SK-N-SH (cell line): Measurements from ENCODE around the gene MED29. TPM values are rescaled to one million over a fixed set of nuclear protein-coding genes. Genes with fewer than 3 reads are reported as not detected.

Source experiments
- CTCF ChIA-PET: fragments of 300-600, 350-600 bp; formaldehyde crosslinking; extraction: SDS; loops from one replicate; lab custom pipeline; 2021; lab: Yijun Ruan, JAX
- POLR2A ChIA-PET: fragments of 350-600 bp; sonication (Branson Sonifier 250); formaldehyde crosslinking; extraction: SDS; loops from one replicate; lab custom pipeline; 2020; ENCODE audit warnings: antibody characterized with exemption, inconsistent platforms; lab: Yijun Ruan, JAX
- DNase-seq: peaks from one replicate; pipeline ENCODE4 v3.0.0; 2012
- H2AFZ ChIP-seq: fragments of 200-600 bp; sonication (generic); 2 replicates; pipeline ENCODE4 v1.8.1; 2016; ENCODE audit warnings: antibody characterized with exemption, mild to moderate bottlenecking, low read depth
- H3F3A ChIP-seq: fragments of 200-600 bp; sonication (generic); replicated peaks from 2 replicates; pipeline ENCODE3; 2016; ENCODE audit warnings: antibody characterized with exemption, mild to moderate bottlenecking; ENCODE audit not compliant: insufficient read depth
- H3K27ac ChIP-seq, 2 experiments: fragments of 200-500 bp in 1 of 2; fragments of 200-600 bp in 1 of 2; sonication (Bioruptor generic) in 1 of 2; sonication (generic), shearing (Covaris generic) in 1 of 2; 2 replicates each; pipeline versions ENCODE4 v1.5.1 to v1.6.1; 2014 to 2016; ENCODE audit warnings: low read depth in 2 of 2, inconsistent platforms in 1 of 2, low read length in 1 of 2, mild to moderate bottlenecking in 1 of 2, mixed read lengths in 1 of 2
- H3K27me3 ChIP-seq: fragments of 200-600 bp; sonication (generic), shearing (Covaris generic); 2 replicates; pipeline ENCODE4 v1.6.1; 2016; ENCODE audit warnings: mixed run types; ENCODE audit not compliant: insufficient read depth
- H3K36me3 ChIP-seq, 2 experiments: fragments of 200-500 bp in 1 of 2; fragments of 200-600 bp in 1 of 2; sonication (Bioruptor generic) in 1 of 2; sonication (generic) in 1 of 2; replicated peaks in 1 of 2; 2 replicates each; pipeline versions ENCODE3 to v1.5.1; 2014 to 2016; ENCODE audit warnings: low read length in 1 of 2, mild to moderate bottlenecking in 1 of 2; ENCODE audit not compliant: insufficient read depth in 2 of 2, control insufficient read depth in 1 of 2
- H3K4me1 ChIP-seq, 2 experiments: fragments of 200-500 bp in 1 of 2; fragments of 200-600 bp in 1 of 2; sonication (Bioruptor generic) in 1 of 2; sonication (generic), shearing (Covaris generic) in 1 of 2; 2 replicates each; pipeline versions ENCODE4 v1.5.1 to v1.6.1; 2014 to 2016; ENCODE audit warnings: low read depth in 1 of 2, low read length in 1 of 2, mixed run types in 1 of 2; ENCODE audit not compliant: insufficient read depth in 2 of 2, control insufficient read depth in 1 of 2
- H3K4me2 ChIP-seq: fragments of 200-600 bp; sonication (generic), shearing (Covaris generic); 2 replicates; pipeline ENCODE4 v1.6.1; 2017; ENCODE audit warnings: mixed run types
- H3K4me3 ChIP-seq, 2 experiments: fragments of 200-500 bp in 1 of 2; fragments of 200-600 bp in 1 of 2; sonication (Bioruptor generic) in 1 of 2; sonication (generic), shearing (Covaris generic) in 1 of 2; 2 replicates each; pipeline versions ENCODE4 v1.5.1 to v1.8.1; 2014 to 2016; ENCODE audit warnings: low read depth in 2 of 2, inconsistent platforms in 1 of 2, low read length in 1 of 2, mild to moderate bottlenecking in 1 of 2, mixed read lengths in 1 of 2, moderate library complexity in 1 of 2
- H3K79me2 ChIP-seq: fragments of 200-600 bp; sonication (generic); 2 replicates; pipeline ENCODE4 v1.8.1; 2017; ENCODE audit warnings: mild to moderate bottlenecking; ENCODE audit not compliant: insufficient read depth
- H3K9ac ChIP-seq: fragments of 200-600 bp; sonication (generic); 2 replicates; pipeline ENCODE4 v1.6.1; 2017; ENCODE audit warnings: mixed run types
- H3K9me2 ChIP-seq: fragments of 200-600 bp; sonication (generic); 2 replicates; pipeline ENCODE4 v1.6.1; 2017; ENCODE audit warnings: mixed run types
- H3K9me3 ChIP-seq: fragments of 200-600 bp; sonication (generic); 2 replicates; pipeline ENCODE4 v1.6.1; 2017; ENCODE audit warnings: mixed run types, mild to moderate bottlenecking, moderate library complexity
- H4K20me1 ChIP-seq: fragments of 200-600 bp; sonication (generic); 2 replicates; pipeline ENCODE4 v1.6.1; 2017; ENCODE audit warnings: mild to moderate bottlenecking, mixed run types; ENCODE audit not compliant: insufficient read depth
- CHD2 ChIP-seq: fragments of 150-350 bp; IDR thresholded peaks from 2 replicates; pipeline ENCODE4 v1.6.1; 2018; ENCODE audit warnings: low read length; ENCODE audit not compliant: partially characterized antibody
- ELF1 ChIP-seq: IDR thresholded peaks from 2 replicates; pipeline ENCODE4 v1.4.0; 2012
- EP300 ChIP-seq, 2 experiments: IDR thresholded peaks; 2 replicates each; pipeline versions ENCODE4 v1.4.0 to v1.6.1; 2012; ENCODE audit warnings: borderline replicate concordance in 1 of 2, low read depth in 1 of 2, low read length in 1 of 2
- EZH2phosphoT487 ChIP-seq: fragments of 200-600 bp; sonication (generic); IDR thresholded peaks from 2 replicates; pipeline ENCODE4 v1.6.1; 2017; ENCODE audit warnings: low read depth, mixed run types, mild to moderate bottlenecking, antibody characterized with exemption, moderate library complexity, borderline replicate concordance
- FOSL2 ChIP-seq: IDR thresholded peaks from 2 replicates; pipeline ENCODE4 v1.4.0; 2012; ENCODE audit warnings: low read depth, mild to moderate bottlenecking, moderate library complexity, borderline replicate concordance
- GABPA ChIP-seq: IDR thresholded peaks from 2 replicates; pipeline ENCODE4 v1.4.0; 2012; ENCODE audit warnings: low read depth, mild to moderate bottlenecking
- JUND ChIP-seq: IDR thresholded peaks from 2 replicates; pipeline ENCODE4 v1.4.0; 2012
- MAX ChIP-seq: IDR thresholded peaks from 2 replicates; pipeline ENCODE4 v1.4.0; 2012; ENCODE audit warnings: low read depth
- MXI1 ChIP-seq: IDR thresholded peaks from 2 replicates; pipeline ENCODE4 v1.6.1; 2012; ENCODE audit warnings: mild to moderate bottlenecking, low read depth, low read length, improper control_type of control experiment
- NFIC ChIP-seq: IDR thresholded peaks from 2 replicates; pipeline ENCODE4 v1.4.0; 2012; ENCODE audit warnings: borderline replicate concordance
- NRF1 ChIP-seq: IDR thresholded peaks from 2 replicates; pipeline ENCODE4 v1.6.1; 2012; ENCODE audit warnings: low read depth, mild to moderate bottlenecking, low read length
- PBX3 ChIP-seq: IDR thresholded peaks from 2 replicates; pipeline ENCODE4; 2012
- POLR2AphosphoS5 ChIP-seq: IDR thresholded peaks from 2 replicates; pipeline ENCODE4 v1.6.1; 2012; ENCODE audit warnings: low read depth, low read length
- RCOR1 ChIP-seq: fragments of 150-350 bp; IDR thresholded peaks from 2 replicates; pipeline ENCODE4 v1.6.1; 2017; ENCODE audit warnings: antibody characterized with exemption, low read length
- RFX5 ChIP-seq: IDR thresholded peaks from 2 replicates; pipeline ENCODE4 v1.6.1; 2012; ENCODE audit warnings: mild to moderate bottlenecking, improper control_type of control experiment, low read length
- SIN3A ChIP-seq: IDR thresholded peaks from 2 replicates; pipeline ENCODE4 v1.6.1; 2012; ENCODE audit warnings: low read depth, mild to moderate bottlenecking, low read length, moderate library complexity, borderline replicate concordance
- TAF1 ChIP-seq: IDR thresholded peaks from 2 replicates; pipeline ENCODE4 v1.6.1; 2012; ENCODE audit warnings: low read depth, mild to moderate bottlenecking, low read length, moderate library complexity, borderline replicate concordance
- TCF12 ChIP-seq: IDR thresholded peaks from 2 replicates; pipeline ENCODE4 v1.4.0; 2012
- TEAD4 ChIP-seq: IDR thresholded peaks from 2 replicates; pipeline ENCODE4 v1.4.0; 2012; ENCODE audit warnings: mild to moderate bottlenecking, borderline replicate concordance; ENCODE audit not compliant: insufficient read depth
- USF2 ChIP-seq: fragments of 150-350 bp; IDR thresholded peaks from 2 replicates; pipeline ENCODE4 v1.6.1; 2017; ENCODE audit warnings: antibody characterized with exemption, low read length, low read depth, borderline replicate concordance
- WGBS: methylation state at CpG from one replicate; pipeline ENCODE4 v1.1.6; 2017; ENCODE audit warnings: low lambda C conversion rate; 5-methylcytosine and 5-hydroxymethylcytosine counted together
- polyA plus RNA-seq, 3 experiments: library from polyadenylated mRNA; depleted of rRNA; stranded (reverse); fragments of >200 nt; gene quantifications; 2 replicates each; pipeline ENCODE4 v1.2.3, GENCODE V29; 2012

Gene MED29
- polyA plus RNA-seq, 1 of the 3 experiments (the other 2 are of a cell fraction) = 32.0 TPM

GRCh38 chr19:39428283-39429112 is 37.3 kb downstream of the MED29 start (continued):
- peak; percentile 77 for TF ChIP-seq TEAD4
- no peak for TF ChIP-seq NRF1
- TF ChIP-seq TAF1 = no peak
- TF ChIP-seq RCOR1 = no peak
- peak; percentile 24; the same call in 1 of the 2 replicates for TF ChIP-seq PBX3
- TF ChIP-seq MXI1 = no peak
- TF ChIP-seq FOSL2 = no peak
- TF ChIP-seq EZH2phosphoT487 = no peak
- no peak for TF ChIP-seq EP300 (IDR thresholded peaks at IDR 0.05; ENCODE audit: borderline replicate concordance in 1 of 2, low read depth in 1 of 2, low read length in 1 of 2)
- no peak for TF ChIP-seq GABPA
- peak; percentile 57 for TF ChIP-seq TCF12
- TF ChIP-seq RFX5 = no peak

- POLR2A ChIA-PET = no interaction called here
- DNase-seq = no peak
- 53% methylated on average over 22 of the region's 25 CpGs for WGBS
Observed at GRCh38 chr19:39430675-39431593, 39.8 kb downstream of the MED29 start.

More at GRCh38 chr19:39430675-39431593, 39.8 kb downstream of the MED29 start:
- H3K4me3 ChIP-seq = no peak overlapping the region
- peaks cover 17 to 33% of the 10 kb centered on the region in 2 experiments; a peak in 3 of 4 replicates for H3K4me1 ChIP-seq
- H3K4me2 ChIP-seq = peak overlapping the region; percentile 12; the same call in 1 of the 2 replicates
- peaks cover 67% of the 10 kb centered on the region for H3F3A ChIP-seq
- no peak overlapping the region for H2AFZ ChIP-seq
- CTCF ChIA-PET = no interaction called here
- H3K27me3 ChIP-seq = no peaks in the 10 kb centered on the region
- H3K79me2 ChIP-seq = peaks cover 25% of the 10 kb centered on the region
- H4K20me1 ChIP-seq = peaks cover 14% of the 10 kb centered on the region
- H3K9me3 ChIP-seq = no peaks in the 10 kb centered on the region
- peaks cover 21 to 33% of the 10 kb centered on the region in 2 experiments for H3K36me3 ChIP-seq
- H3K9ac ChIP-seq = peak overlapping the region; percentile 25; the same call in 1 of the 2 replicates
- no peaks in the 10 kb centered on the region for H3K9me2 ChIP-seq
- TF ChIP-seq ELF1 (peak; percentile 72; the same call in 1 of the 2 replicates), JUND (peak; percentile 23; the same call in 1 of the 2 replicates), SIN3A (peak; percentile 55; the same call in 1 of the 2 replicates), CHD2 (no peak), MAX (0 out of 2 replicates have a peak, but pooled peaks have one; percentile 73), GABPA (0 out of 2 replicates have a peak, but pooled peaks have one; percentile 12), POLR2AphosphoS5 (peak; percentile 66), RCOR1 (no peak), PBX3 (no peak), USF2 (no peak), NFIC (no peak), FOSL2 (peak; percentile 64; the same call in 1 of the 2 replicates)
- H3K27ac ChIP-seq = peak overlapping the region; percentile 12 to 92; a peak in 2 of 4 replicates
